ENCODE measurements around the gene PLXDC2.

GRCh38 chr10:20133669-20134189 lies 317.5 kb downstream of the PLXDC2 start:
- no peak for TF ChIP-seq POLR2AphosphoS5 (IDR thresholded peaks at IDR 0.05; ENCODE audit: low read depth)
- no peak for TF ChIP-seq CTCF (conservative IDR thresholded peaks at IDR 0.05; ENCODE audit: low read depth in 2 of 2)
